Neural cell (in vitro differentiated cells): ENCODE results near the gene HEBP1. TPM values are rescaled to one million over a fixed set of nuclear protein-coding genes. Genes with fewer than 3 reads are reported as not detected.

Experiments used
- H2AFZ ChIP-seq: fragments of 200-600, 300-800 bp; sonication (generic), shearing (Covaris generic); 2 replicates; pipeline ENCODE4 v1.6.0; 2014; ENCODE audit warnings: low read depth, mild to moderate bottlenecking, antibody characterized with exemption, low read length, moderate library complexity
- H3F3A ChIP-seq: fragments of 200-600 bp; shearing (Covaris generic); 2 replicates; pipeline ENCODE4 v1.6.1; 2016; ENCODE audit warnings: mild to moderate bottlenecking, moderate library complexity, mixed read lengths, antibody characterized with exemption, low read length; ENCODE audit not compliant: insufficient read depth, poor library complexity, severe bottlenecking
- H3K27ac ChIP-seq: fragments of 200-600, 300-800 bp; sonication (generic), shearing (Covaris generic); 2 replicates; pipeline ENCODE4 v1.5.1; 2014; ENCODE audit warnings: mild to moderate bottlenecking, low read length, moderate library complexity
- H3K27me3 ChIP-seq: fragments of 300-800, 200-600 bp; sonication (generic), shearing (Covaris generic); 2 replicates; pipeline ENCODE4 v1.6.0; 2014; ENCODE audit warnings: mild to moderate bottlenecking, low read depth, low read length, moderate library complexity; ENCODE audit not compliant: insufficient read depth
- H3K36me3 ChIP-seq: fragments of 300-800, 200-600 bp; sonication (generic), shearing (Covaris generic); 2 replicates; pipeline ENCODE4 v1.5.1; 2014; ENCODE audit warnings: mild to moderate bottlenecking, antibody characterized with exemption, low read length, moderate library complexity; ENCODE audit not compliant: insufficient read depth
- H3K4me2 ChIP-seq: fragments of 300-800, 200-600 bp; sonication (generic), shearing (Covaris generic); 2 replicates; pipeline ENCODE4 v1.6.0; 2014; ENCODE audit warnings: mild to moderate bottlenecking, low read length
- H3K4me3 ChIP-seq: fragments of 300-800, 200-600 bp; sonication (generic), shearing (Covaris generic); 2 replicates; pipeline ENCODE4 v1.5.1; 2014; ENCODE audit warnings: mild to moderate bottlenecking, low read length, moderate library complexity
- H3K79me2 ChIP-seq: fragments of 200-600 bp; shearing (Covaris generic); replicated peaks from 2 replicates; pipeline ENCODE4 v1.6.0; 2014; ENCODE audit warnings: mild to moderate bottlenecking, low read length, moderate library complexity; ENCODE audit not compliant: insufficient read depth
- H3K9ac ChIP-seq: fragments of 300-800, 200-600 bp; sonication (generic), shearing (Covaris generic); 2 replicates; pipeline ENCODE4 v1.6.1; 2016; ENCODE audit warnings: mild to moderate bottlenecking, low read length, mixed read lengths
- H3K9me2 ChIP-seq: fragments of 200-600 bp; shearing (Covaris generic); 2 replicates; pipeline ENCODE4 v1.6.1; 2016; ENCODE audit warnings: mild to moderate bottlenecking, low read length, mixed read lengths; ENCODE audit not compliant: insufficient read depth
- H3K9me3 ChIP-seq: fragments of 200-600, 300-800 bp; sonication (generic), shearing (Covaris generic); 2 replicates; pipeline ENCODE4 v1.6.1; 2016; ENCODE audit warnings: mild to moderate bottlenecking, mixed run types, low read length, moderate library complexity, mixed read lengths
- H4K20me1 ChIP-seq: fragments of 200-600 bp; shearing (Covaris generic); 2 replicates; pipeline ENCODE4 v1.6.1; 2016; ENCODE audit warnings: mild to moderate bottlenecking, mixed run types; ENCODE audit not compliant: insufficient read depth
- CTCF ChIP-seq: fragments of 450-650 bp; IDR thresholded peaks from 2 replicates; pipeline ENCODE4 v1.5.1; 2014; ENCODE audit warnings: antibody characterized with exemption, mild to moderate bottlenecking, moderate library complexity; ENCODE audit not compliant: poor library complexity, severe bottlenecking
- EP300 ChIP-seq: fragments of 450-650 bp; conservative IDR thresholded peaks from 2 replicates; pipeline ENCODE4 v1.6.1; 2014; ENCODE audit warnings: antibody characterized with exemption, mild to moderate bottlenecking, moderate library complexity; ENCODE audit not compliant: poor library complexity, severe bottlenecking
- EZH2 ChIP-seq: fragments of 200-600, 300-800 bp; shearing (Covaris generic), sonication (generic); IDR thresholded peaks from 2 replicates; pipeline ENCODE4 v1.6.1; 2014; ENCODE audit warnings: antibody characterized with exemption, low read length, borderline replicate concordance, mild to moderate bottlenecking; ENCODE audit not compliant: insufficient read depth, poor library complexity, severe bottlenecking
- MXI1 ChIP-seq: fragments of 450-650 bp; conservative IDR thresholded peaks from 2 replicates; pipeline ENCODE4 v1.6.1; 2014; ENCODE audit warnings: antibody characterized with exemption, mild to moderate bottlenecking; ENCODE audit not compliant: poor library complexity, severe bottlenecking
- POLR2AphosphoS5 ChIP-seq: IDR thresholded peaks from 2 replicates; pipeline ENCODE4 v1.6.1; 2012
- RAD21 ChIP-seq: fragments of 450-650 bp; conservative IDR thresholded peaks from 2 replicates; pipeline ENCODE4 v1.6.1; 2014; ENCODE audit warnings: antibody characterized with exemption, mild to moderate bottlenecking, moderate library complexity
- REST ChIP-seq: IDR thresholded peaks from 2 replicates; pipeline ENCODE4 v1.6.1; 2012; ENCODE audit warnings: borderline replicate concordance
- SMC3 ChIP-seq: fragments of 450-650 bp; conservative IDR thresholded peaks from 2 replicates; pipeline ENCODE4 v1.6.1; 2014; ENCODE audit warnings: antibody characterized with exemption, mild to moderate bottlenecking, moderate library complexity; ENCODE audit not compliant: poor library complexity
- TAF1 ChIP-seq: IDR thresholded peaks from 2 replicates; pipeline ENCODE4 v1.6.1; 2012; ENCODE audit warnings: low read depth
- polyA plus RNA-seq: library from polyadenylated mRNA; depleted of rRNA; stranded (reverse); fragments of >200 nt; gene quantifications from 2 replicates; pipeline ENCODE4 v1.2.3, GENCODE V29; 2014

The HEBP1 gene
- polyA plus RNA-seq, 1 donor from 2014 or later = 1.2 TPM

- H3F3A ChIP-seq = no peaks in the 10 kb centered on the region
- H3K9me3 ChIP-seq = no peaks in the 10 kb centered on the region
- no peak overlapping the region for H3K9ac ChIP-seq
- H3K4me3 ChIP-seq = no peak overlapping the region
- H3K9me2 ChIP-seq = no peaks in the 10 kb centered on the region
- no peak overlapping the region for H3K4me2 ChIP-seq
- H3K79me2 ChIP-seq = no peaks in the 10 kb centered on the region
- no peaks in the 10 kb centered on the region for H3K27me3 ChIP-seq
- no peaks in the 10 kb centered on the region for H4K20me1 ChIP-seq
- no peak overlapping the region for H3K27ac ChIP-seq
- no peak overlapping the region for H2AFZ ChIP-seq
- TF ChIP-seq EP300 = no peak
- no peak for TF ChIP-seq REST
- no peak for TF ChIP-seq MXI1
- no peak for TF ChIP-seq RAD21
- TF ChIP-seq POLR2AphosphoS5 = no peak
- no peaks in the 10 kb centered on the region for H3K36me3 ChIP-seq
Measured at GRCh38 chr12:12982331-12982730, 17.7 kb downstream of the HEBP1 start.

GRCh38 chr12:12979731-12980259 is 20.3 kb downstream of the HEBP1 start:
- Histone ChIP-seq H3K27ac (no peak overlapping the region), H3K27me3 (no peaks in the 10 kb centered on the region), H3K4me2 (no peak overlapping the region), H2AFZ (no peak overlapping the region), H3K9me3 (no peaks in the 10 kb centered on the region), H3K9ac (no peak overlapping the region), H3K4me3 (no peak overlapping the region), H3K79me2 (no peaks in the 10 kb centered on the region), H4K20me1 (no peaks in the 10 kb centered on the region), H3K9me2 (no peaks in the 10 kb centered on the region), H3F3A (no peaks in the 10 kb centered on the region), H3K36me3 (no peaks in the 10 kb centered on the region)
- TF ChIP-seq RAD21 (no peak), SMC3 (no peak), POLR2AphosphoS5 (no peak), TAF1 (no peak), EP300 (no peak), REST (no peak), MXI1 (no peak), CTCF (no peak), EZH2 (no peak)
